ENCODE results near the gene CEACAM8.
A peak's percentile ranks its signal among the peaks of the same experiment; 100 is the strongest.

The CEACAM8 gene

DNA sequence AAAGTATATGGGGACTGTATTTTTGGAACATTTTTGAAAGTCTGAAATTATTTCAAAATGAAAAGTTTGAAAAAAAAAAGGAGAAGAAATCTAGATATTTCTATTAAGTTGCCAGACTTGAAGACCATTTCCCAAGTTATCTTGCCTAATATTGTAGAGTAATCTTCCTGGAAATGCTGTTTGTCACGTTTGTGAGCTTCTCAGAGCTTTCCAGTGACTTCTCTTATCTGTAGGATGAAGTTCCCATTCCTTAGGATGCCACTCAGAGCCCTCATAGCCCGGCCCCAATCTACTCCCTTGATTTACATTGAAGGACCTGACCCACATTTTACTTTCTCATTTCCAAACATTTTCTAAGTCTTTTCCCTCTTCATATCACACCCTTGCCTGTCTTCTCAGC lies 23.6 kb downstream of the CEACAM8 start:
- TF ChIP-seq, protein P1, sequence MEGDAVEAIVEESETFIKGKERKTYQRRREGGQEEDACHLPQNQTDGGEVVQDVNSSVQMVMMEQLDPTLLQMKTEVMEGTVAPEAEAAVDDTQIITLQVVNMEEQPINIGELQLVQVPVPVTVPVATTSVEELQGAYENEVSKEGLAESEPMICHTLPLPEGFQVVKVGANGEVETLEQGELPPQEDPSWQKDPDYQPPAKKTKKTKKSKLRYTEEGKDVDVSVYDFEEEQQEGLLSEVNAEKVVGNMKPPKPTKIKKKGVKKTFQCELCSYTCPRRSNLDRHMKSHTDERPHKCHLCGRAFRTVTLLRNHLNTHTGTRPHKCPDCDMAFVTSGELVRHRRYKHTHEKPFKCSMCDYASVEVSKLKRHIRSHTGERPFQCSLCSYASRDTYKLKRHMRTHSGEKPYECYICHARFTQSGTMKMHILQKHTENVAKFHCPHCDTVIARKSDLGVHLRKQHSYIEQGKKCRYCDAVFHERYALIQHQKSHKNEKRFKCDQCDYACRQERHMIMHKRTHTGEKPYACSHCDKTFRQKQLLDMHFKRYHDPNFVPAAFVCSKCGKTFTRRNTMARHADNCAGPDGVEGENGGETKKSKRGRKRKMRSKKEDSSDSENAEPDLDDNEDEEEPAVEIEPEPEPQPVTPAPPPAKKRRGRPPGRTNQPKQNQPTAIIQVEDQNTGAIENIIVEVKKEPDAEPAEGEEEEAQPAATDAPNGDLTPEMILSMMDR (IDR thresholded peaks at IDR 0.05; ENCODE audit: low read length, missing control alignments) = no peak
- H3K4me3 ChIP-seq (replicated peaks; ENCODE audit: low read depth, low read length) = no peak overlapping the region
- DNase-seq (ENCODE audit: low read depth) = no peak

DNA sequence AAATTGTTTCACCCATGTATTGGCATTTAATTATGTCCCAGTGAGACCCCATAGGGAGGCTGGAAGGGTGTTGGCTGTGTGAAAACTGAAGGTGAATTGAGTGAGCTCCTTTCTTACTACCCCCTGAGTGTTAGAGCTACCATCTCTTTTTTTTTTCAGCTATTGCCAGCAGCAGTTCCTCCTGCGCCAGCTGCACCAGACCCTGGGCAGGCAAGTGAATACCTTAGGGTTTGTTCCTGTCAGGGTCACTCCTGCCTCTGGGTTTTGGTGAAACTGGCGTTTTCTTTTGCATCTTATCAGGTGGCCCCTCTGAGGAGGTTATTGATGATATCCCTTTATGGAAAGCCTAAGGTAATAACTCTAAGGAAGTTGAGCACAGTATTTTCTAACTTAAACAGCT lies 25.5 kb downstream of the CEACAM8 start:
- DNase-seq (ENCODE audit: low read depth) = no peak
- TF ChIP-seq, protein P1 (IDR thresholded peaks at IDR 0.05; ENCODE audit: low read length, missing control alignments) = no peak
- no peak overlapping the region for H3K4me3 ChIP-seq (replicated peaks; ENCODE audit: low read depth, low read length)

DNA sequence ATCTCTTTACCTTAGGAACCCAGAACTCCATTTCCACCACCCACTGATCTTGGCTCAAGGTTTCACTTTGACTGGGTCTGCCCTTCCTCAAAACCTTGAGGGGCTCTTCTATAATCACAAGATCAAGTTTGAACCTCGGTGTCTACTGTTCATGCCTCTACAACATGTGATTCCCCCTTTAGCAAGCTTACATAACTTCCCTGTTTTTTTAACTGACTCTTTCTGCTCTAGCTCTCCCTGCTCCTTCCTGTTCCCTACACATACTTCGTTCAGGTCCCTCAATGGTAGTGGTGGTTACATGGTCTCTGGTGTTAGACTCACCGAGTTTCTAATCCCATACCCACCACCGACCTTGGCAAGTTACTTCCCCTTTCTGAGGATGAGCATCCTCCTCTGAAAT lies 26.7 kb downstream of the CEACAM8 start:
- no peak for DNase-seq (ENCODE audit: low read depth)
- no peak overlapping the region for H3K4me3 ChIP-seq (replicated peaks; ENCODE audit: low read depth, low read length)
- TF ChIP-seq, protein P1 (IDR thresholded peaks at IDR 0.05; ENCODE audit: low read length, missing control alignments) = no peak

DNA sequence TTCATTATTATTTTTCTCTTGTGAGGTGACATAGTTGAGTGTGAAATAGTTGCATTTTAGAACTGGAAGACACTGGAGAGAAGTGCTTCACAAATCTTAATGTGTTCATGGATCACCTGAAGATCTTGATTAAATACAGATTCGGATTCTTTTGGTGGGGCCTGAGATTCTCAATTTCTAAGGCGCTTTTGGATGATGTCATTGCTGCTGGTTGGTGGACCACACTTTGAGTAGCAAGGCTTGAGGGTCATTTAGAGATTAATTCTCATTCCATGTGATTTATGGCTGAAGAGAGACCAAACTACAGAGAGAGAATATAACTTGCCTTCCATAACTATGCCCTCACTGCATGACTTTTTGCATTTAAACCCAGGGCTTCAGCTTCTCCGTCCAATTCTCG lies 27.2 kb downstream of the CEACAM8 start:
- DNase-seq (ENCODE audit: low read depth) = no peak
- TF ChIP-seq, protein P1 (IDR thresholded peaks at IDR 0.05; ENCODE audit: low read length, missing control alignments) = no peak
- H3K4me3 ChIP-seq (replicated peaks; ENCODE audit: low read depth, low read length) = no peak overlapping the region

DNA sequence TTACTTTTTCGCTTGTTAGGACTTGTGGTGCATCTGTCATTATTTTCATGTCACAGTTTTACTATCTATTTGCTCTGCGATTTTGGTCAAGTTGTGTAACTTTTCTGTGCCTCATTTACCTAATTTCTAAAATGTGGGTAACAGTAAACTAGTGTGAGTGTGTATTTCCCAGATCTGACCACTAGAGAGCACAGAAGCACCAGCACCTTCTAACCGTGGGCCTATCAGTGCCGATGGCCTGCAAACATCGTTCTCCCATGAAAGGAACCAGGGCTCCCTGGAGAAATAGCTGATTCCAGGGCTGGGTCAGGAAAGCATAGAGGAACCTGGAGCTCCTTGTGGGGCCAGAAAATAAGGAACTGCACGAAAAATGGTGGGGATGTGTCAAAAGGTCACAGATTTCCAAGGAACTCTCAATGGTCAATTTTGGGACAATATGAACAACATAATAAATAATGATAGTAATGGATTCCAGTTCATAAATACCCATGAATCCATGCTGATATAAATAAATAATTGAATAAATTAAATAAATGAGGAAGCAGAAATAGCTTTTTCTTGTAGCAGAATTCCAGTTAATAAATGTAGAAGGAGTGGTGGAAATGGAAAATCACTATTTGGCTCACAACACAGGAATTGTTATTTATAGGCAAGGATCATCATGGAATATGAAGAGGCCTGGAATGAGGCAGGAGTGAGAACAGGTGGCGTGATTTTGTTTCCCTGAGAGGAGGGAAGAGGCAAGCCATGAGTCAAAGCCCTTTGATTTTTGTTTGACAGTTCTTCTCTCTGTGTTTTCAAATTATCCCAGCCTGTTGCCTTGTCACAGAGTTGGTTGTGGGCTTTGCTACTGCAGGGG lies 31.1 kb downstream of the CEACAM8 start:
- TF ChIP-seq, protein P1 (IDR thresholded peaks at IDR 0.05; ENCODE audit: low read length, missing control alignments) = peak; percentile 78
- DNase-seq (ENCODE audit: low read depth) = peak; percentile 58
- no peak overlapping the region for H3K4me3 ChIP-seq (replicated peaks; ENCODE audit: low read depth, low read length)

DNA sequence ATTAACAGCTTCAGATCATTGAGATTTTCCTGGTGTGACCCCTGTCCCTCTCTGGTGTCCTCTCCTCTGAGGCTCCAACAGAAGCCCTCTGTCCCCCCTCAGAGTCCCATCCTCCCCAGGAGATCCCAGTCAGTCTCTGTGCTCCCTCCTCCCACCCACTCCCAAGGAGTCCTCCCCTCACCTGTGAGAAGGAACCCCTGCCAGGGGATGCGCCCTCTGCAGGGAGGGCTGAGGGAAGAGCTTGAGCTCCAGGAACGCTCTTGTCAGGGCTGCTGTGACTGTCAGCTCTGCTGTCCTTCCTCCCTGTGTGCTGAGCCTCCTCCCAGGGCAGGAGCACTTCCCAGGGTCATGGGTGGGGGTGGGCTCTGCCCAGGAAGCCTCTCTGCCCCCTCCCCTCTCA lies 33.2 kb downstream of the CEACAM8 start:
- DNase-seq (ENCODE audit: low read depth) = no peak
- no peak overlapping the region for H3K4me3 ChIP-seq (replicated peaks; ENCODE audit: low read depth, low read length)
- TF ChIP-seq, protein P1 (IDR thresholded peaks at IDR 0.05; ENCODE audit: low read length, missing control alignments) = no peak

DNA sequence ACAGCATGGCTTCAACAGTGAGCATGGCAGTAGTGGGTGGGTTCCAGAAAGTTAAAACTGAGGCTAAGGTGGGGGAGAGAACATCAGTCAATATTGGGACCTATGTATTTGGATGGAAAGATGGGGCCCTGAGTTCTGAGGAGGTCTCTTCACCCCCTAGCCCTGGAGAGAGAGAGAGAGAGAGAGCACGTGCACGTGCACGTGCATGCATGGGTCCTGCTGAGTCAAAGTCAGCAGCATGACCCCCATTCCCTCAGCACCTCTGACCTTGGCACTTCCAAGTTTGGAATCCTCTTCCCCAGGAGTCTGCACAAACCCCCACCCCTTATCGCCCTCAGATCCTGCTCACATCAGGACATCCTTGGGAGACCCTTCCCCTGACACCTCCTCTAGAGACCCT lies 34.0 kb downstream of the CEACAM8 start:
- no peak for DNase-seq (ENCODE audit: low read depth)
- TF ChIP-seq, protein P1 (IDR thresholded peaks at IDR 0.05; ENCODE audit: low read length, missing control alignments) = no peak
- no peak overlapping the region for H3K4me3 ChIP-seq (replicated peaks; ENCODE audit: low read depth, low read length)

All from fibroblast of pulmonary artery (primary cell).